MM.1S (cell line): Measurements from ENCODE around the gene DYNC1LI1.

Experiments
- DNase-seq: peaks from one replicate; pipeline ENCODE4 v3.0.0-alpha.2; 2015
- H2AFZ ChIP-seq: fragments of 300-600 bp; sonication (generic); 2 replicates; pipeline ENCODE4 v1.6.0; 2016; ENCODE audit warnings: antibody characterized with exemption, low read length
- H3F3A ChIP-seq: fragments of 300-600 bp; sonication (generic); 2 replicates; pipeline ENCODE4 v1.6.1; 2016; ENCODE audit warnings: mild to moderate bottlenecking, antibody characterized with exemption, low read length, moderate library complexity, mixed read lengths; ENCODE audit not compliant: insufficient read depth
- H3K27ac ChIP-seq: fragments of 300-600 bp; sonication (generic); 2 replicates; pipeline ENCODE4 v1.5.1; 2016; ENCODE audit warnings: mild to moderate bottlenecking, low read length
- H3K27me3 ChIP-seq: fragments of 300-600 bp; sonication (generic); replicated peaks from 2 replicates; pipeline ENCODE4 v1.6.0; 2016; ENCODE audit warnings: low read length; ENCODE audit not compliant: insufficient read depth
- H3K36me3 ChIP-seq: fragments of 300-600 bp; sonication (generic); replicated peaks from 2 replicates; pipeline ENCODE4 v1.6.1; 2016; ENCODE audit warnings: mild to moderate bottlenecking, low read length, mixed read lengths; ENCODE audit not compliant: insufficient read depth
- H3K4me1 ChIP-seq: fragments of 300-600 bp; sonication (generic); 2 replicates; pipeline ENCODE4 v1.6.1; 2016; ENCODE audit warnings: low read length, mixed read lengths
- H3K4me2 ChIP-seq: fragments of 300-600 bp; sonication (generic); 2 replicates; pipeline ENCODE4 v1.6.0; 2016; ENCODE audit warnings: low read depth, low read length
- H3K4me3 ChIP-seq: fragments of 300-600 bp; sonication (generic); 2 replicates; pipeline ENCODE4 v1.5.1; 2016; ENCODE audit warnings: low read length, mixed read lengths
- H3K79me2 ChIP-seq: fragments of 300-600 bp; sonication (generic); 2 replicates; pipeline ENCODE4 v1.6.1; 2016; ENCODE audit warnings: mixed run types, low read length, mixed read lengths
- H3K9ac ChIP-seq: fragments of 300-600 bp; sonication (generic); 2 replicates; pipeline ENCODE4 v1.6.1; 2016; ENCODE audit warnings: low read length, mixed read lengths
- H3K9me2 ChIP-seq: fragments of 300-600 bp; sonication (generic); replicated peaks from 2 replicates; pipeline ENCODE4 v1.6.1; 2016; ENCODE audit warnings: mild to moderate bottlenecking, low read length, mixed read lengths; ENCODE audit not compliant: insufficient read depth
- H3K9me3 ChIP-seq: fragments of 300-600 bp; sonication (generic); replicated peaks from 2 replicates; pipeline ENCODE4 v1.6.1; 2016; ENCODE audit warnings: mild to moderate bottlenecking, low read length, mixed read lengths; ENCODE audit not compliant: insufficient read depth
- H4K20me1 ChIP-seq: fragments of 300-600 bp; sonication (generic); 2 replicates; pipeline ENCODE4 v1.6.1; 2016; ENCODE audit warnings: mild to moderate bottlenecking, low read length, moderate library complexity, mixed read lengths; ENCODE audit not compliant: insufficient read depth
- CTCF ChIP-seq: fragments of 300-600 bp; sonication (generic); IDR thresholded peaks from 2 replicates; pipeline ENCODE4 v1.5.1; 2016; ENCODE audit warnings: antibody characterized with exemption, low read length, mixed read lengths
- EZH2 ChIP-seq: fragments of 300-600 bp; sonication (generic); optimal IDR thresholded peaks from 2 replicates; pipeline ENCODE3; 2017; ENCODE audit warnings: low read depth, mild to moderate bottlenecking, antibody characterized with exemption, low read length, mixed read lengths
- EZH2phosphoT487 ChIP-seq: fragments of 300-600 bp; sonication (generic); IDR thresholded peaks from 2 replicates; pipeline ENCODE4 v1.6.1; 2018; ENCODE audit warnings: antibody characterized with exemption, low read length

DYNC1LI1 gene

DNA sequence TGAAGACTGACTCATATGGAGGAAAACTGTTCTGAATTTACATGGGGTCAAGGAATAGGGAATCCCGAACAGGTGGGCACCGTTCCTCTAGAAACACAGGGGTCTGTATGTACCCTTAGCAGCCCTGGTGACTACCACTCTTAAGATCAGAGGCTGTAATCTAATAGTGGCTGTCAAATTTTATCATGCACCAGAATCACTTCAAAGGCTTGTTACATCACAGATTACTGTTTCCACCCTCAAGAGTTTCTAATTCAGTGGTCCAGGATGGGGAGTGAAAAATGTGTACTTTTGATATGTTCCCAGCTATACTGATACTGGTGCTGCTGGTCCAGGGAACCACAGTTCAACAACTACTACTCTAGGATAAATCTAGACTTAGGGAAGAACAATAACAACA is 27.9 kb downstream of the DYNC1LI1 start:
- no peak overlapping the region for H2AFZ ChIP-seq
- H3K4me3 ChIP-seq, result no peak overlapping the region
- H4K20me1 ChIP-seq, result no peaks in the 10 kb centered on the region
- no peaks in the 10 kb centered on the region; the same call in 1 of the 2 replicates for H3K36me3 ChIP-seq
- H3K27me3 ChIP-seq, result no peaks in the 10 kb centered on the region
- TF ChIP-seq EZH2phosphoT487, result no peak
- TF ChIP-seq EZH2, result no peak
- peaks cover 25% of the 10 kb centered on the region for H3K79me2 ChIP-seq
- no peak overlapping the region for H3K27ac ChIP-seq
- H3K9ac ChIP-seq, result no peak overlapping the region
- no peak for DNase-seq
- no peaks in the 10 kb centered on the region for H3K9me2 ChIP-seq
- no peaks in the 10 kb centered on the region for H3F3A ChIP-seq
- H3K4me2 ChIP-seq, result no peak overlapping the region
- H3K9me3 ChIP-seq, result no peaks in the 10 kb centered on the region
- H3K4me1 ChIP-seq, result no peaks in the 10 kb centered on the region

- no peak overlapping the region for H2AFZ ChIP-seq
- H3K9me3 ChIP-seq, result no peaks in the 10 kb centered on the region
- no peaks in the 10 kb centered on the region for H3K9me2 ChIP-seq
- H3F3A ChIP-seq, result no peaks in the 10 kb centered on the region
- no peaks in the 10 kb centered on the region for H4K20me1 ChIP-seq
- H3K4me1 ChIP-seq, result no peaks in the 10 kb centered on the region
- H3K9ac ChIP-seq, result no peak overlapping the region
- H3K27me3 ChIP-seq, result no peaks in the 10 kb centered on the region
- H3K4me2 ChIP-seq, result no peak overlapping the region
- no peaks in the 10 kb centered on the region; the same call in 1 of the 2 replicates for H3K36me3 ChIP-seq
- no peak for DNase-seq
- H3K79me2 ChIP-seq, result peaks cover 10% of the 10 kb centered on the region
- no peak overlapping the region for H3K27ac ChIP-seq
- no peak for TF ChIP-seq EZH2
- TF ChIP-seq EZH2phosphoT487, result no peak
- no peak for TF ChIP-seq CTCF
- no peak overlapping the region for H3K4me3 ChIP-seq
Measured at GRCh38 chr3:32540899-32541298, 29.8 kb downstream of the DYNC1LI1 start.

- no peak overlapping the region for H3K4me3 ChIP-seq
- no peaks in the 10 kb centered on the region for H3K9me3 ChIP-seq
- no peaks in the 10 kb centered on the region for H3K27me3 ChIP-seq
- no peaks in the 10 kb centered on the region for H3K79me2 ChIP-seq
- H3K9ac ChIP-seq, result no peak overlapping the region
- no peaks in the 10 kb centered on the region for H3F3A ChIP-seq
- H3K4me2 ChIP-seq, result no peak overlapping the region
- H3K36me3 ChIP-seq, result no peaks in the 10 kb centered on the region; the same call in 1 of the 2 replicates
- no peak for TF ChIP-seq EZH2phosphoT487
- TF ChIP-seq CTCF, result no peak
- TF ChIP-seq EZH2, result no peak
- no peaks in the 10 kb centered on the region for H3K9me2 ChIP-seq
- DNase-seq, result no peak
- H3K4me1 ChIP-seq, result no peaks in the 10 kb centered on the region
- no peaks in the 10 kb centered on the region for H4K20me1 ChIP-seq
- no peak overlapping the region for H3K27ac ChIP-seq
- no peak overlapping the region for H2AFZ ChIP-seq
Measured at GRCh38 chr3:32532434-32532833, 38.2 kb downstream of the DYNC1LI1 start.

GRCh38 chr3:32531010-32531647 is 39.5 kb downstream of the DYNC1LI1 start:
- no peak for DNase-seq
- H3K9ac ChIP-seq, result no peak overlapping the region
- no peaks in the 10 kb centered on the region; the same call in 1 of the 2 replicates for H3K36me3 ChIP-seq
- H3K9me2 ChIP-seq, result no peaks in the 10 kb centered on the region
- no peaks in the 10 kb centered on the region for H3F3A ChIP-seq
- H3K27ac ChIP-seq, result no peak overlapping the region
- no peaks in the 10 kb centered on the region for H3K27me3 ChIP-seq
- no peak for TF ChIP-seq EZH2
- TF ChIP-seq CTCF, result no peak
- TF ChIP-seq EZH2phosphoT487, result no peak
- H3K4me3 ChIP-seq, result no peak overlapping the region
- H4K20me1 ChIP-seq, result no peaks in the 10 kb centered on the region
- no peaks in the 10 kb centered on the region for H3K4me1 ChIP-seq
- no peaks in the 10 kb centered on the region for H3K79me2 ChIP-seq
- no peak overlapping the region for H3K4me2 ChIP-seq
- no peaks in the 10 kb centered on the region for H3K9me3 ChIP-seq
- H2AFZ ChIP-seq, result no peak overlapping the region
